K562 (cell line): Measurements from ENCODE around the gene DCAF8.

Experiments used
- BRF2 ChIP-seq: IDR thresholded peaks from 3 replicates; pipeline ENCODE4 v1.6.1; 2011; ENCODE audit warnings: borderline replicate concordance, mild to moderate bottlenecking; ENCODE audit not compliant: insufficient read length, insufficient read depth
- CTCF ChIP-seq, 3 experiments: IDR thresholded peaks in 2 of 3; conservative IDR thresholded peaks in 1 of 3; 2 replicates each; pipeline ENCODE4 v1.5.1; 2011 to 2012; ENCODE audit warnings: low read length in 3 of 3, mild to moderate bottlenecking in 3 of 3, control low read depth in 2 of 3, improper control_type of control experiment in 1 of 3, inconsistent platforms in 1 of 3, low read depth in 1 of 3, mixed read lengths in 1 of 3, moderate library complexity in 1 of 3; ENCODE audit not compliant: insufficient read depth in 2 of 3
- FOXA1 ChIP-seq: fragments of 450-650 bp; IDR thresholded peaks from 2 replicates; pipeline ENCODE4 v1.6.1; 2016; ENCODE audit warnings: mild to moderate bottlenecking, borderline replicate concordance
- GATA2 ChIP-seq: sonication (generic); formaldehyde crosslinking; IDR thresholded peaks from 2 replicates; pipeline ENCODE4 v1.4.0; 2020; ENCODE audit warnings: mild to moderate bottlenecking, missing genetic modification reagents
- MAFF ChIP-seq: IDR thresholded peaks from 2 replicates; pipeline ENCODE4 v1.6.1; 2012; ENCODE audit warnings: low read length, improper control_type of control experiment
- MEIS2 ChIP-seq: fragments of 450-650 bp; IDR thresholded peaks from 2 replicates; pipeline ENCODE4 v1.6.1; 2014; ENCODE audit warnings: mild to moderate bottlenecking; ENCODE audit not compliant: partially characterized antibody
- PATZ1 ChIP-seq: fragments of 250-450 bp; sonication (Bioruptor Pico); IDR thresholded peaks from 2 replicates; pipeline ENCODE4 v1.5.0; 2020; ENCODE audit warnings: mild to moderate bottlenecking, borderline replicate concordance
- POLR2A ChIP-seq: fragments of 450-650 bp; conservative IDR thresholded peaks from 2 replicates; pipeline ENCODE4 v1.6.1; 2016
- SAP30 ChIP-seq: fragments of 200-600 bp; sonication (generic); IDR thresholded peaks from 2 replicates; pipeline ENCODE4 v1.6.1; 2012; ENCODE audit warnings: borderline replicate concordance, low read depth, mild to moderate bottlenecking, moderate library complexity, low read length, control low read depth, inconsistent platforms; ENCODE audit not compliant: insufficient read depth, poor library complexity, severe bottlenecking
- SMARCB1 ChIP-seq: IDR thresholded peaks from 2 replicates; pipeline ENCODE4 v1.6.1; 2011; ENCODE audit warnings: improper control_type of control experiment, low read depth; ENCODE audit not compliant: insufficient read length
- SOX6 ChIP-seq: fragments of 450-650 bp; IDR thresholded peaks from 2 replicates; pipeline ENCODE4 v1.6.1; 2014; ENCODE audit warnings: mild to moderate bottlenecking
- ZBTB33 ChIP-seq: sonication (generic); formaldehyde crosslinking; IDR thresholded peaks from 2 replicates; pipeline ENCODE4 v1.8.1; 2023; ENCODE audit warnings: mild to moderate bottlenecking, missing genetic modification reagents

- TF ChIP-seq CTCF (IDR thresholded peaks at IDR 0.05 in 2 of 3, conservative IDR thresholded peaks at IDR 0.05 in 1 of 3; ENCODE audit: insufficient read depth in 2 of 3, low read depth in 1 of 3, low read length in 3 of 3), result peak; percentile 76 to 77 (median 76)
- no peak for TF ChIP-seq MEIS2
- no peak for TF ChIP-seq BRF2
- no peak for TF ChIP-seq FOXA1
- no peak for TF ChIP-seq GATA2 (CRISPR knock-in tag)
- no peak for TF ChIP-seq POLR2A
- no peak for TF ChIP-seq MAFF
- TF ChIP-seq PATZ1 (CRISPR knock-in tag), result no peak
- TF ChIP-seq SOX6, result no peak
- no peak for TF ChIP-seq SMARCB1
- no peak for TF ChIP-seq SAP30
- no peak for TF ChIP-seq ZBTB33 (CRISPR knock-in tag)
Measured at GRCh38 chr1:160291248-160292220, 29.2 kb upstream of the DCAF8 start.
